ENCODE results near the gene BHLHA15. TPM values are rescaled to one million over a fixed set of nuclear protein-coding genes. Genes with fewer than 3 reads are reported as not detected.

BHLHA15 gene
- total and polyA plus RNA-seq, 2 donors = not detected

GRCh38 chr7:98242934-98243333 lies 31.7 kb downstream of the BHLHA15 start:
- no peaks in the 10 kb centered on the region for H3K4me1 ChIP-seq (ENCODE audit: insufficient read depth)
- H3K27ac ChIP-seq (ENCODE audit: low read depth) = no peak overlapping the region
- 92% methylated on average over 4 of the region's 4 CpGs for WGBS
- DNase-seq (ENCODE audit: extremely low spot score) = no peak
- peaks cover 2% of the 10 kb centered on the region for H3K36me3 ChIP-seq (ENCODE audit: insufficient read depth)
- no peak overlapping the region for H3K4me3 ChIP-seq (ENCODE audit: low read depth, low read length)

GRCh38 chr7:98244871-98245270 lies 33.6 kb downstream of the BHLHA15 start:
- Histone ChIP-seq H3K36me3 (ENCODE audit: insufficient read depth) (peaks cover 2% of the 10 kb centered on the region), H3K27ac (ENCODE audit: low read depth) (no peak overlapping the region), H3K4me3 (ENCODE audit: low read depth, low read length) (no peak overlapping the region), H3K4me1 (ENCODE audit: insufficient read depth) (no peaks in the 10 kb centered on the region)
- WGBS = 93% methylated on average over 14 of the region's 14 CpGs
- no peak for DNase-seq (ENCODE audit: extremely low spot score)

- Histone ChIP-seq H3K4me3 (ENCODE audit: low read depth, low read length) (no peak overlapping the region), H3K27ac (ENCODE audit: low read depth) (no peak overlapping the region), H3K36me3 (ENCODE audit: insufficient read depth) (peaks cover 2% of the 10 kb centered on the region), H3K4me1 (ENCODE audit: insufficient read depth) (no peaks in the 10 kb centered on the region)
- no peak for DNase-seq (ENCODE audit: extremely low spot score)
- 94% methylated on average over 12 of the region's 12 CpGs for WGBS
Measured at GRCh38 chr7:98248156-98248555, 36.9 kb downstream of the BHLHA15 start.

DNA sequence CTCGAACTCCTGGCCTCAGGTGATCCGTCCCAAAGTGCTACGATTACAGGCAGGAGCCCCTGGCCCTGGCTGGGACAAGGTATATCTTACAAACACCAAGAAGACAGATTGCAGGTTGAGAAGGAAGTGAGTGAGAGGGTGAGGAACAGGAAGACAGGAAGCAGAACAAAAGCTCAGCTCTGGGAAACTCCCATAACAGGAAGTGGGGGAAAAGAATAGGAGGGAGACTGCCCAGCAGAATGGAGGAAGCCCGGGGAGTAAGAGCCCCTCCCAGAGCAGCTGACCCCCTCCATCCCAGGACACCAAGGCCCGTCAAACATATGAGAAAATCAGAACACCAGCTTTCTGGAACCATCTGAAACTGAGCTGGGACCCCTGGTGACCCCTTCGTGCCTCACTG lies 37.9 kb downstream of the BHLHA15 start:
- H3K27ac ChIP-seq (ENCODE audit: low read depth) = no peak overlapping the region
- H3K4me3 ChIP-seq (ENCODE audit: low read depth, low read length) = no peak overlapping the region
- WGBS = 79% methylated on average over 6 of the region's 6 CpGs
- H3K4me1 ChIP-seq (ENCODE audit: insufficient read depth) = no peaks in the 10 kb centered on the region
- H3K36me3 ChIP-seq (ENCODE audit: insufficient read depth) = peaks cover 2% of the 10 kb centered on the region
- DNase-seq (ENCODE audit: extremely low spot score) = no peak

DNA sequence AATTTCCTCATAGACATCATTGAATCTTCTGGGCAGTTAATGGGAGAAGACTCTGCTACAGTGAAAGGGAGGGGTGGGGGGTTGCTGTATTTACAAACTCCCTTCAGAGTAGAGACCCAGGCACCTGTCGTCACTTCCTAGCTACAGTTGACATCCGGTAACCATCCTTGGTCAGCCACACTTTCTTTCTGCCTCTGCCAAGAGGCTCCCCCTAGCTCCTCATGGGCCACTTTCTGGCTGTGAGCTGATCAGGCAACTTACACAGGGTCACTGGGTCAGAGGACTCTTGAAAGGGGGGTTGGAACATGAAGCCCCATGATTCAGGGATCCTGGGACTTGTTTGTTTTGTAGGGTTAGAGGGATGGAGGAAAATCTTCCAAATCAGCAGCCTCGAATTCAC lies 39.5 kb downstream of the BHLHA15 start:
- 69% methylated on average over 3 of the region's 3 CpGs for WGBS
- DNase-seq (ENCODE audit: extremely low spot score) = no peak
- Histone ChIP-seq H3K4me3 (ENCODE audit: low read depth, low read length) (no peak overlapping the region), H3K4me1 (ENCODE audit: insufficient read depth) (no peaks in the 10 kb centered on the region), H3K36me3 (ENCODE audit: insufficient read depth) (no peaks in the 10 kb centered on the region), H3K27ac (ENCODE audit: low read depth) (no peak overlapping the region)

DNA sequence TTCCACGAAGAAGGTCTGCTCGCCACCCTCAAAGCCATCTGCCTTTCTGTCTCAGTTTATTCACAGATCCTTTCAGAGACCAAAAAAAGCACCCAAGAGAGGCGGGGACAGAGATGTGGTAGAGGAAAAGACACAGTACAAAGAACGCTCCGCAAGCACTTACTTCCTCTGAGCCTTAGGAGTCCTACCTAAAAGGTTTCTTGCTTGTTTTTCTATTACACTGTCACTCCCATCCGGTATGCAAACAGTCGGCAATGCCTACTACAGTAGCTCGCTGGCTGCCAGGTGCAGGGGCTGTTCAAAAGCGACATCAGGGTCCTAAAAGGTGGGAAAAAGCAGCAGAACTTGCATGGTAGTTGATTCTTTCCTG lies 40.0 kb downstream of the BHLHA15 start:
- Histone ChIP-seq H3K36me3 (ENCODE audit: insufficient read depth) (no peaks in the 10 kb centered on the region), H3K4me3 (ENCODE audit: low read depth, low read length) (peak overlapping the region; percentile 70), H3K4me1 (ENCODE audit: insufficient read depth) (no peaks in the 10 kb centered on the region), H3K27ac (ENCODE audit: low read depth) (no peak overlapping the region)
- 34% methylated on average over 9 of the region's 9 CpGs for WGBS
- DNase-seq (ENCODE audit: extremely low spot score) = no peak

- peak; percentile 68 for DNase-seq (ENCODE audit: extremely low spot score)
- under 1% methylated on average over 69 of the region's 69 CpGs for WGBS
- peaks cover 2% of the 10 kb centered on the region for H3K36me3 ChIP-seq (ENCODE audit: insufficient read depth)
- H3K4me1 ChIP-seq (ENCODE audit: insufficient read depth) = no peaks in the 10 kb centered on the region
- peak within 1 kb of the TSS; percentile 70 for H3K4me3 ChIP-seq (ENCODE audit: low read depth, low read length)
- H3K27ac ChIP-seq (ENCODE audit: low read depth) = peak within 1 kb of the TSS; percentile 73
Measured at GRCh38 chr7:98251601-98252424, 40.6 kb downstream of the BHLHA15 start, which contains the start of gene TECPR1. TSS of gene TECPR1 (minus strand) at chr7:98252232. CDS start at chr7:98246146, 6,086 bp downstream.

DNA sequence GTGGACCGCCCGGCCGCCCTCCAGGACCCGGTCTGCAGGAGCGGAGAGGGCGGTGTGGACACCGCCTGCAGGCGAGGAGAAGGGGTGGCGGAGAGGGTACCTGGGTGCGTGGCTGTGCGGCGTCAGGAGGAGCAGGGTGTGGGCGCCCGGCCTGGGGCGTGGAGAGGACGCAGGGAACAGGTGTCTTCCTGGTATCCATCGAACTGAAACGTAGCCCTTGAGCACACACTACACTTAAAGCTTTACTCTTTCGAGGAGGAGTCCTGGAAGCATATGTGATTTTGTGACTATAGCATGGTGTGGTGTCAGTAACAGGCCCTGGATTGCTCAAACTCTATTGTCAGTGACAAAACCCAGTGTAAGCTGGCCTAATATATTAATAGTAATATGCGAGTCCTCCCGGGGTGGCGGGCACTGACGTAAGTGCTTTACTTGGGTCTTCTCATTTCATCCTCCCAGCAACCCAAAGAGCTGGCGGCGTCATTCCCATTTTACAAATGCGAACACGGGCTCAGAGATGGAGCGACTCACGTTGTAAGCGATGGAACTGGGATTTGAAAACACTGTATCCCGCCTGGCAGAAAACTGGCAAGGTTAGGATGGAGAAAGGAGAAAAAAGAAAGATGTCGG lies 41.3 kb downstream of the BHLHA15 start:
- Histone ChIP-seq H3K4me3 (ENCODE audit: low read depth, low read length) (peak overlapping the region; percentile 70), H3K27ac (ENCODE audit: low read depth) (peak overlapping the region; percentile 65), H3K36me3 (ENCODE audit: insufficient read depth) (peaks cover 4% of the 10 kb centered on the region), H3K4me1 (ENCODE audit: insufficient read depth) (no peaks in the 10 kb centered on the region)
- no peak for DNase-seq (ENCODE audit: extremely low spot score)
- whole genome bisulfite sequencing = 19% methylated on average over 32 of the region's 32 CpGs

- WGBS = 90% methylated on average over 4 of the region's 4 CpGs
- H3K36me3 ChIP-seq (ENCODE audit: insufficient read depth) = peaks cover 4% of the 10 kb centered on the region
- no peak overlapping the region for H3K27ac ChIP-seq (ENCODE audit: low read depth)
- no peak for DNase-seq (ENCODE audit: extremely low spot score)
- H3K4me1 ChIP-seq (ENCODE audit: insufficient read depth) = no peaks in the 10 kb centered on the region
- no peak overlapping the region for H3K4me3 ChIP-seq (ENCODE audit: low read depth, low read length)
Measured at GRCh38 chr7:98254516-98254915, 43.3 kb downstream of the BHLHA15 start.

DNA sequence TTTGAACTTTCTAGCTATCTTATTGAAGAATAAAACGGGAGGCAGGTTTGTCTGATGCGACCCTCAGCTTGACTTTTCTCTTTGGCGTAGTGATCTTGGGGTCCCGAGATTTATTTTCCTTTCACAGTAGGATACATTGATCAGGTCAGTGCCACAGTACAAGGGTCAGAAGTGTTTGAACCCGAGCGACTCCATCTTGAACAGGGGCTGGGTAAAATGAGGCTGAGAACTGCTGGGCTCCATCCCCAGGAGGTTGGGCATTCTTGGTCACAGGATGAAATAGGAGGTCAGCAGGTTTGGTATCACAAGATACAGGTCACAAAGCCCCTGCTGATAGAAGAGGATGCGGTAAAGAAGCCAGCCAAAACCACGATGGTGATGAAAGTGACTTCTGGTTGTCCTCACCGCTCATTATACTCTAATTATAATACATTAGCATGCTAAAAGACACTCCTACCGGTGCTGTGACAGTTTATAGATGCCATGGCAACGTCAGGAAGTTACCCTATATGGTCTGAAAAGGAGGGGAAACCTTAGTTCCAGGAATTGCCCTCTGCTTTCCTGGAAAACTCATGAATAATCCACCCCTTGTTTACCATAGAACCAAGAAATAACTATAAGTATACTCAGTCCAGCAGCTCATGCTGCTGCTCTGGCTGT lies 43.8 kb downstream of the BHLHA15 start:
- DNase-seq (ENCODE audit: extremely low spot score) = no peak
- Histone ChIP-seq H3K36me3 (ENCODE audit: insufficient read depth) (peaks cover 4% of the 10 kb centered on the region), H3K27ac (ENCODE audit: low read depth) (no peak overlapping the region), H3K4me3 (ENCODE audit: low read depth, low read length) (no peak overlapping the region), H3K4me1 (ENCODE audit: insufficient read depth) (no peaks in the 10 kb centered on the region)
- 85% methylated on average over 11 of the region's 11 CpGs for WGBS

GRCh38 chr7:98256431-98256830 lies 45.2 kb downstream of the BHLHA15 start:
- WGBS = 93% methylated on average over 7 of the region's 7 CpGs

GRCh38 chr7:98257701-98258100 lies 46.5 kb downstream of the BHLHA15 start:
- 95% methylated on average over 6 of the region's 6 CpGs for WGBS
- no peak for DNase-seq (ENCODE audit: extremely low spot score)
- Histone ChIP-seq H3K4me1 (ENCODE audit: insufficient read depth) (no peaks in the 10 kb centered on the region), H3K36me3 (ENCODE audit: insufficient read depth) (peaks cover 4% of the 10 kb centered on the region), H3K27ac (ENCODE audit: low read depth) (no peak overlapping the region), H3K4me3 (ENCODE audit: low read depth, low read length) (no peak overlapping the region)

More at GRCh38 chr7:98256431-98256830, 45.2 kb downstream of the BHLHA15 start:
- no peak overlapping the region for H3K4me3 ChIP-seq (ENCODE audit: low read depth, low read length)
- H3K27ac ChIP-seq (ENCODE audit: low read depth) = no peak overlapping the region
- H3K4me1 ChIP-seq (ENCODE audit: insufficient read depth) = no peaks in the 10 kb centered on the region
- DNase-seq (ENCODE audit: extremely low spot score) = no peak
- peaks cover 4% of the 10 kb centered on the region for H3K36me3 ChIP-seq (ENCODE audit: insufficient read depth)
